MCF 10A (cell line): ENCODE data around the gene LRRC75A. TPM values are rescaled to one million over a fixed set of nuclear protein-coding genes. Genes with fewer than 3 reads are reported as not detected.

ENCODE experiments used
- BruUV-seq: library from RNA; stranded (reverse); fragments of 400-500 nt; replicated peaks from 2 replicates; lab custom pipeline; 2021; lab: Mats Ljungman, UMichigan
- CTCF ChIA-PET: fragments of 300-600 bp; sonication (Branson Sonifier 250); formaldehyde crosslinking; extraction: SDS; loops from one replicate; lab custom pipeline; 2021; ENCODE audit warnings: antibody characterized with exemption, inconsistent platforms; lab: Yijun Ruan, JAX
- POLR2A ChIA-PET: fragments of 300-600, 350-650 bp; sonication (Branson Sonifier 250); formaldehyde crosslinking; extraction: SDS; loops from one replicate; lab custom pipeline; 2020; ENCODE audit warnings: antibody characterized with exemption, inconsistent platforms; lab: Yijun Ruan, JAX
- DNase-seq: peaks from one replicate; pipeline ENCODE4 v3.0.0-alpha.2; 2018; ENCODE audit not compliant: unreplicated experiment
- H3K27ac Mint-ChIP-seq: one replicate; pipeline ENCODE4 v1.8.0; 2022; ENCODE audit warnings: mild to moderate bottlenecking, low read depth, mixed read lengths; ENCODE audit not compliant: unreplicated experiment
- H3K27me3 Mint-ChIP-seq: one replicate; pipeline ENCODE4 v1.8.0; 2022; ENCODE audit warnings: mixed read lengths; ENCODE audit not compliant: insufficient read depth, unreplicated experiment
- H3K36me3 Mint-ChIP-seq: one replicate; pipeline ENCODE4 v1.8.0; 2022; ENCODE audit warnings: mild to moderate bottlenecking, moderate library complexity, mixed read lengths; ENCODE audit not compliant: insufficient read depth, unreplicated experiment
- H3K4me1 Mint-ChIP-seq: one replicate; pipeline ENCODE4 v1.8.0; 2022; ENCODE audit warnings: mixed read lengths; ENCODE audit not compliant: insufficient read depth, unreplicated experiment
- H3K4me3 Mint-ChIP-seq: one replicate; pipeline ENCODE4 v1.8.0; 2022; ENCODE audit warnings: mild to moderate bottlenecking, moderate library complexity, mixed read lengths; ENCODE audit not compliant: unreplicated experiment
- H3K9me3 Mint-ChIP-seq: one replicate; pipeline ENCODE4 v1.8.0; 2022; ENCODE audit warnings: mixed read lengths; ENCODE audit not compliant: unreplicated experiment
- CTCF ChIP-seq: fragments of 200-600 bp; IDR thresholded peaks from one replicate; pipeline ENCODE4 v1.8.0; 2022; ENCODE audit warnings: antibody characterized with exemption, mild to moderate bottlenecking; ENCODE audit not compliant: unreplicated experiment
- intact Hi-C: fragments of 100-400 bp; cut with micrococcal nuclease; formaldehyde crosslinking; loops from 2 replicates; pipeline ENCODE4 v1.14.1; 2022
- total RNA-seq: library from RNA; stranded (reverse); gene quantifications from 2 replicates; pipeline ENCODE4 v1.2.3, GENCODE V29; 2022

LRRC75A gene
- total RNA-seq, 1 experiment from 2014 or later: 0.30 TPM

DNA sequence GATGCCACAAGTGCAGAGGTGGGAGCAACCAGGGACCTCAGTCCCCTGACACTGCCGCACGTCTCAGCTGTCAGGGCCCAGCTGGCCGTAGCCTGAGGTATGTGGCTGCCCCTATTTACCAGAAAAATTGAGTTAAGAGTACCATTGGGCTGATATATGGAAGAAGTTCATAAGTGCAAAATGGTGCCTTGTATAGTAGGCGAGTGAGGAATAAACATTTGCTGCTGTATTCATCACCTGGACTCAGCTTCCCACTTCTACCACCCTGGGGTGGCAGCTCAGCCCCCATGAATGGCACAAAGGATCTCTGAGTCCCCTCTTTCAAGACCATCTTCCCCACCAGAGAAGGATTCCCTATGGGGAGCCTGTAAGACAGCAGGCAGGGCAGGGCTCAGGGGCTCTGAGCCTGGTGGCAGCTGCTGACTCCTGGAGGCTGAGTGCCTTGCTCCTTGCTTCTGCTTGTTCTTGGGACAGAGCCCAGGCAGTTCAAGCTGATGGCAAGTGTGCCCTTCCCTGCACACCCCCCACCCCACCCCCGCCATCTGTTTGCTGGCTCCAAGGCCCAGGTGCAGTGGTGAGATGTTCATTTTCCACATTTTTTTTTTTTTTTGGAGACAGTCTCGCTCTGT, 47.6 kb downstream of the LRRC75A start:
- H3K4me3 Mint-ChIP-seq: no peak overlapping the region
- BruUV-seq: no TSS peak
- no peak overlapping the region for H3K27ac Mint-ChIP-seq
- POLR2A ChIA-PET: interaction anchor here (0.7 to 8.4 kb wide), 8 partner anchors 28 to 80 kb away, joined by 3 to 238 read pairs (median 4); partner anchors contain the start of gene UBB
- no peak for TF ChIP-seq CTCF
- DNase-seq: peak; percentile 54
- CTCF ChIA-PET: interaction anchor here (0.9 to 7.2 kb wide), 3 partner anchors 8 to 80 kb away, joined by 3 to 59 read pairs (median 22); no protein-coding TSS in a partner anchor
- H3K4me1 Mint-ChIP-seq: peaks cover 13% of the 10 kb centered on the region
- peaks cover 100% of the 10 kb centered on the region for H3K36me3 Mint-ChIP-seq
- no peaks in the 10 kb centered on the region for H3K9me3 Mint-ChIP-seq
- H3K27me3 Mint-ChIP-seq: no peaks in the 10 kb centered on the region
- intact Hi-C loops: loop anchor here (5.0 kb wide), 1 partner anchor 82 kb away; no protein-coding TSS in a partner anchor

DNA sequence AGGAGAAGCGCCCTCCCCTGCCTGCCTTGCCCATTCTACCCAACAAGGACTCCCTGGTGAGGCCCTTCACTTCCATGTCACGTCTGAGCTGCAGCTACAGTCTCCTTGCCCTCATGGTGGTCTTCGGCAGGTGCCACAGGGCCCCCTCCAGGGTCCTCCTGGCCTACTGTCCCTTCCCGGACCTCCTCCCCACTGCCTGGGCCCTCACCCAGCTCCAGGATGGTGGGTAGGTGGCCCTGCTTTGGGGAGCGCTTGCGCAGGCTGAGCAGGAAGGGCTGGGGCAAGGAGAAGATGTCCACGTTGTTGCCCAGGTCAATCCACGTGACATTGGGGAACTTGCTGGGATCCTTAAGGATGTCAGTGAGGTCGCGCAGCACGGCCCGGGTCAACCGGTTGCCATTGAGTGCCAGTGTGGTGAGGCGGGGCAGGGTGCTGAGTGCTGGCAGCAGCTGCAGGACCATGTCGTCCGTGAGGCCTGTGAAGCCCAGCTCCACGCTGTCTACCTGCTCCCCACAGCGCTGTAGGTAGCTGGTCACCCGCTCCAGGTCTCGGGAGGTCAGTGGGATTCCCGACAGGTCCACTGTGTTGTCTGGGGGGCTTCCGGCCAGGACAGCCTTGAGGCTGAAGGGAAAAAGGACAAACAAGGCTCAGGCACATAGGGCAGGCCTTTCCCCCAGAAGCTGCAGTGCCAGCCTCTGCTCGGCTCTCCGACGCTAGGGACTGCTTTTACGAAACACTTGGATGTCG, 48.3 kb downstream of the LRRC75A start:
- Mint-ChIP-seq H3K27me3 (no peaks in the 10 kb centered on the region), H3K36me3 (peaks cover 100% of the 10 kb centered on the region), H3K4me3 (no peak overlapping the region), H3K9me3 (no peaks in the 10 kb centered on the region), H3K27ac (no peak overlapping the region), H3K4me1 (peaks cover 13% of the 10 kb centered on the region)
- intact Hi-C loops: loop anchor here (5.0 kb wide), 1 partner anchor 81 kb away; no protein-coding TSS in a partner anchor
- ChIA-PET CTCF (interaction anchor here (0.5 to 7.2 kb wide), 5 partner anchors 9 to 80 kb away, joined by 3 to 59 read pairs (median 3); no protein-coding TSS in a partner anchor), POLR2A (interaction anchor here (0.6 to 8.4 kb wide), 8 partner anchors 48 to 167 kb away, joined by 3 to 238 read pairs (median 4); partner anchors contain the start of gene UBB)
- DNase-seq: peak; percentile 39
- no TSS peak for BruUV-seq
- TF ChIP-seq CTCF: no peak

GRCh38 chr17:16442594-16443510, 49.1 kb downstream of the LRRC75A start:
- no peak for TF ChIP-seq CTCF
- CTCF ChIA-PET: interaction anchor here (0.5 to 7.2 kb wide), 4 partner anchors 10 to 79 kb away, joined by 3 to 59 read pairs (median 12); no protein-coding TSS in a partner anchor
- H3K36me3 Mint-ChIP-seq: peaks cover 97% of the 10 kb centered on the region
- intact Hi-C loops: loop anchor here (5.0 kb wide), 1 partner anchor 81 kb away; no protein-coding TSS in a partner anchor
- H3K9me3 Mint-ChIP-seq: no peaks in the 10 kb centered on the region
- peak overlapping the region; percentile 63 for H3K27ac Mint-ChIP-seq
- peak overlapping the region; percentile 88 for H3K4me3 Mint-ChIP-seq
- H3K4me1 Mint-ChIP-seq: peaks cover 21% of the 10 kb centered on the region
- POLR2A ChIA-PET: interaction anchor here (0.6 to 8.4 kb wide), 8 partner anchors 62 to 226 kb away, joined by 3 to 238 read pairs (median 4); partner anchors contain the start of genes PIGL and UBB
- DNase-seq: peak; percentile 28
- H3K27me3 Mint-ChIP-seq: no peaks in the 10 kb centered on the region
- BruUV-seq: no TSS peak
